Ascending aorta (tissue), 2 donors: ENCODE results near the gene MEAK7. TPM values are rescaled to one million over a fixed set of nuclear protein-coding genes. Genes with fewer than 3 reads are reported as not detected.

Source experiments
- DNase-seq, 2 donors: peaks; one replicate each; pipeline ENCODE4 v3.0.0-alpha.2; 2019; ENCODE audit warnings: low spot score in 2 of 2
- H3K27ac ChIP-seq, 2 donors: fragments of 200-600 bp; sonication (generic); one replicate each; pipeline ENCODE4 v1.5.1; 2016 to 2017; ENCODE audit warnings: mild to moderate bottlenecking in 1 of 2
- H3K27me3 ChIP-seq: fragments of 200-600 bp; sonication (generic); one replicate; pipeline ENCODE4 v1.5.1; 2017
- H3K36me3 ChIP-seq, 2 donors: fragments of 200-600 bp; sonication (generic); one replicate each; pipeline ENCODE4 v1.5.1; 2016
- H3K4me1 ChIP-seq, 2 donors: fragments of 200-600 bp; sonication (generic); one replicate each; pipeline ENCODE4 v1.5.1; 2016 to 2017; ENCODE audit warnings: mild to moderate bottlenecking in 1 of 2
- H3K4me3 ChIP-seq, 2 donors: fragments of 200-600 bp; sonication (generic); one replicate each; pipeline ENCODE4 v1.5.1; 2016 to 2017; ENCODE audit warnings: mild to moderate bottlenecking in 1 of 2
- H3K9me3 ChIP-seq, 2 donors: fragments of 200-600 bp; sonication (generic); one replicate each; pipeline ENCODE4 v1.5.1; 2016
- intact Hi-C: fragments of 100-400 bp; cut with DNase I; formaldehyde crosslinking; loops from one replicate; pipeline ENCODE4 v1.15.1; 2023
- total RNA-seq: library from RNA; depleted of rRNA; stranded (reverse); fragments of >200 nt; gene quantifications from one replicate; pipeline ENCODE4 v1.1.0, GENCODE V29; 2016
- TF ChIP-seq, protein P1 (sequence below), 3 experiments: fragments of 200-600 bp in 2 of 3; fragments of 450-650 bp in 1 of 3; sonication (generic) in 2 of 3; IDR thresholded peaks; one replicate each; pipeline ENCODE4 v1.5.1; 2016 to 2019; ENCODE audit warnings: antibody characterized with exemption in 3 of 3, mild to moderate bottlenecking in 1 of 3, moderate library complexity in 1 of 3

The MEAK7 gene
- total RNA-seq, 1 donor from 2014 or later: 5.4 TPM

DNA sequence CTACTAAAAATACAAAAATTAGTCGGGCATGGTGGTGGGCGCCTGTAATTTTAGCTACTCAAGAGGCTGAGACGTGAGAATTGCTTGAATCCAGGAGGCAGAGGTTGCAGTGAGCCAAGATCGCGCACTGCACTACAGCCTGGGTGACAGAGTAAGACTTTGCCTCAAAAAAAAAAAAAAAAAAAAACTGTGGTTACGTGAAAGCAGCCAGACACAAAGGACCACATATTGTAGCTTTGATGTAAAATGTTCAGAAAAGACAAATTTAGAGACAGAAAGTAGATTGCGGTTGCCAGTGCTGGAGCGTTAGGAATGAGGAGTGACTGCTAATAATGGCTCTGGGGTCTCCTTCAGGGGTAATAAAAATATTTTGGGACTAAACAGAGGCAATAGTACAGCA is 4.0 kb upstream of the MEAK7 start:
- TF ChIP-seq, protein P1, sequence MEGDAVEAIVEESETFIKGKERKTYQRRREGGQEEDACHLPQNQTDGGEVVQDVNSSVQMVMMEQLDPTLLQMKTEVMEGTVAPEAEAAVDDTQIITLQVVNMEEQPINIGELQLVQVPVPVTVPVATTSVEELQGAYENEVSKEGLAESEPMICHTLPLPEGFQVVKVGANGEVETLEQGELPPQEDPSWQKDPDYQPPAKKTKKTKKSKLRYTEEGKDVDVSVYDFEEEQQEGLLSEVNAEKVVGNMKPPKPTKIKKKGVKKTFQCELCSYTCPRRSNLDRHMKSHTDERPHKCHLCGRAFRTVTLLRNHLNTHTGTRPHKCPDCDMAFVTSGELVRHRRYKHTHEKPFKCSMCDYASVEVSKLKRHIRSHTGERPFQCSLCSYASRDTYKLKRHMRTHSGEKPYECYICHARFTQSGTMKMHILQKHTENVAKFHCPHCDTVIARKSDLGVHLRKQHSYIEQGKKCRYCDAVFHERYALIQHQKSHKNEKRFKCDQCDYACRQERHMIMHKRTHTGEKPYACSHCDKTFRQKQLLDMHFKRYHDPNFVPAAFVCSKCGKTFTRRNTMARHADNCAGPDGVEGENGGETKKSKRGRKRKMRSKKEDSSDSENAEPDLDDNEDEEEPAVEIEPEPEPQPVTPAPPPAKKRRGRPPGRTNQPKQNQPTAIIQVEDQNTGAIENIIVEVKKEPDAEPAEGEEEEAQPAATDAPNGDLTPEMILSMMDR (IDR thresholded peaks at IDR 0.05): no peak
- Histone ChIP-seq H3K27me3 (no peaks in the 10 kb centered on the region), H3K4me3 (no peak overlapping the region), H3K36me3 (no peaks in the 10 kb centered on the region), H3K9me3 (no peaks in the 10 kb centered on the region), H3K27ac (no peak overlapping the region), H3K4me1 (peaks cover 0 to 6% of the 10 kb centered on the region in 2 donors)
- intact Hi-C loops: loop anchor here (10.0 kb wide), 1 partner anchor 394 kb away; the partner anchor contains the start of gene MBTPS1
- no peak for DNase-seq

DNA sequence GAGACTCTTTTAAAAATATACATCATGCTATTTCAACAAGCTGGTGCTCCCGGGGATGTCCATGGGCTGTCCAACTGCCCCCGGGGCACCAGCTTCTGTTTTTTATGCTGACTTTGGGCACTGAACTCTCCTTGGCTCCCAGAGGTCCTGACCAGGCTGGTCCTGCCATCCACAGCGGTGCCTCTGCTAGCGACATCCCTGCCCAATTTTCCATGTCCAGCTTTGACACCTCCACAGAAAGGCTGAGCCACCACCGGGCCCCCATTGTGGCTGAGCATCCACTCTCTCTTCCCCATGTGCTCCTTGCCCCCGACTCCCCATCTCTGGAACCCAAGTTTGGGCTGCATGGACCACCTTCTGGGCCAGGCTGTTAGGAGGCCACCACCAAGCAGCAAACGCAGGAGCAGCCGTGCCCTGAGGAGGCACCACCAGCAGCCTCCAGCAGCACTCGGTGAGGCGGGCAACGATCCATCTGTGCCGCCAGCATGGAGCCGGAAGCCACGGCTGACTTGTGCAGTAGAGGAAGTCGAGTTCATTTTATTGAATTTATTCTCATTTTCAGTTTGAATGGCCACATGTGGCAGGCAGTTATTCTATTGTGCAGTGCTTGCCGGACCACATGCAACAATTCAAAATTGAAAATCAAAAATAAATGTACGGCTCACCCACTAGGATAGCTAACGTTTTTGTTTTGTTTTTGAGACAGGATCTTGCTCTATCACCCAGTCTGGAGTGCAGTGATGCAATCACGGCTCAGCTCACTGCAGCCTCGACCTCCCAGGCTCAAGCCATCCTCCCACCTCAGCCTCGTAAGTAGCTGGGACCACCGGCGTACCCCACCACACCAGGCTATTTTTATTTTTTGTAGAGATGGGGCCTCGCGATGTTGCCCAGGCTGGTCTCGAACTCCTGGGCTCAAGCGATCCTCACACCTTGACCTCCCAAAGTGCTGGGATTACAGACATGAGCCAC is 2.8 kb upstream of the MEAK7 start:
- H3K4me3 ChIP-seq: no peak overlapping the region
- H3K9me3 ChIP-seq: no peaks in the 10 kb centered on the region
- no peaks in the 10 kb centered on the region for H3K27me3 ChIP-seq
- intact Hi-C loops: loop anchor here (10.0 kb wide), 1 partner anchor 392 kb away; the partner anchor contains the start of gene MBTPS1
- H3K27ac ChIP-seq: no peak overlapping the region
- no peak for DNase-seq
- peaks cover 0 to 7% of the 10 kb centered on the region in 2 donors for H3K4me1 ChIP-seq
- TF ChIP-seq, protein P1 (IDR thresholded peaks at IDR 0.05): no peak
- H3K36me3 ChIP-seq: no peaks in the 10 kb centered on the region

DNA sequence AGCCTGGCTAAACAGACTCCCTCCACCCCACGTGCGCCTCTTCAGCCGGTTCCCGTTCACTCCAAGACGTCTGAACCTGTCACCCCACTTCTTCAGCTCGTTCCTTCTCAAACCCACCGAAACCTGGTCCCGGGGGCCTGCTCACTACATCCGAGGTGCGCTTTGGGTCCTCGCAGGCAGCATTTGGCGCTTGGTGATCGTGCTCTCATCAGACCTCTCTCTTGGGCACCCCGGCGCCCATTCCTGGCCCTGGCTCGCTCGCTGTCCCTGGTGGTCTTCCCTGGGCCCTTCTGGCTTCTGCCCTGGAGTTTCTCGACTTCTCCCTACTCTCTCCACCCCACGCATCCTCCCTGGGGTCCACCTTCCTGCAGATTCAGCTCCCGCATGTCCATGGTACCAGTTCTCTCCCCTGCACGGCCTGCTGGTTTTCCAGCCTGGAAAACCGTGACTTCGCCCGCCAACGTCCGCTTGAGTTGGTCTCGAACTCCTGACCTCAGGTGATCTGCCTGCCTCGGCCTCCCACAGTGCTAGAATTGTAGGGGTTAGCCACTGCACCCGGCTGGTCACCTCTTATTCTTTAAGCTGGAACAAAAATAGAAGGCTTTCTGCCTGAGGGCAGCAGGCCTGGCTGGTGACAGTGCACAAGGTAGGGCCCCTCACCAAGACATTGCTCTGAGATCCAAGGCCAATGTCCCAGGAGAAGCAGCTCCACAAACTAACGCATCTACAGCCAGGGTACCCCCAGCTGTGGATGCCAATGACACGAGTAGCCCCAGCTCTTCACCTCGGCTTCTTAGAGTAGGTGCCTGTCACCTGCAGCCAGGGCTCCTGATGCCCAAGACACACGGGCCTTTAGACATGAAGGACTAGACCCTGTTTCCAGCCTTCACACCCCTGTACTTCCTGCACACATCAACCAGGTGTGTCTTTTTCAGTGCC is 1.1 kb upstream of the MEAK7 start:
- Histone ChIP-seq H3K4me1 (peaks cover 0 to 7% of the 10 kb centered on the region in 2 donors), H3K9me3 (no peaks in the 10 kb centered on the region), H3K27me3 (no peaks in the 10 kb centered on the region), H3K27ac (peak overlapping the region; percentile 73 to 92), H3K36me3 (peaks cover 0 to 4% of the 10 kb centered on the region in 2 donors), H3K4me3 (peak overlapping the region; percentile 75 to 78)
- TF ChIP-seq, protein P1 (IDR thresholded peaks at IDR 0.05): no peak
- DNase-seq: no peak
- intact Hi-C loops: loop anchor here (2.0 to 10.0 kb wide), 2 partner anchors 21 to 391 kb away; partner anchors contain the start of gene MBTPS1

DNA sequence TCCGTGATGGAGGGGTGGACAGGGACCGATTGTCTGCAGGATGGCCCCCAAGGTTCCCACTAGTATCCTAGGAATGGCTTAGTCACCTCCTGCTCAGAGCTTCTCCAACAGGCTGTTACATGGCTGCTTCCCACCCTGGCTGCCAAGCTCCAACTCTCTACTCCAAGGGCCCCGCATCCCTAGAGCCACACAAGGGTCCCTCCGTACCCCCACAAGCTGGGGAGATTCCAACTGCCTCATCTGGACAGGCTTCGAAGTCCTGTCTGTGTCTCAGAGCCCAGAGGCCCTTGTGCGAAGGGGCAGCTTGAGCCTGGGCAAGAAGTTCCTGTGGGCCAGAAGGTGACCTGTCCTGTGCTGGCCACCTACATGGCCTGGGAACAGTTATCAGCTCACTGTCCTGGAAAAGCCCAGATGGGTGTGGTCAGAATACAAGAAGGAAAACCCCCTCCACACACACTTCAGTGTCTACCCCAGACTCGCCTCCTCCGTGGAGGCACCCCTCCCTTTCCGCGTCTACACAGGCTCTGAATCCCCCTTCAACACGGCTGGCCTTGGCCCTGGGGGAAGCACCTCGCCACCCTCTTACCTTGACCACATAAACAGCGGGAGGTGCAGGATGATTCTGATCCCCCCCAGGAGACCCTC is 586 bp downstream of the MEAK7 start:
- H3K4me1 ChIP-seq: peaks cover 0 to 7% of the 10 kb centered on the region in 2 donors
- H3K9me3 ChIP-seq: no peaks in the 10 kb centered on the region
- intact Hi-C loops: loop anchor here (1.0 to 10.0 kb wide), 3 partner anchors 23 to 389 kb away; partner anchors contain the start of genes COTL1 and MBTPS1
- DNase-seq: no peak
- peak overlapping the region; percentile 69 to 83 for H3K27ac ChIP-seq
- H3K4me3 ChIP-seq: peak overlapping the region; percentile 75 to 78
- peaks cover 0 to 12% of the 10 kb centered on the region in 2 donors for H3K36me3 ChIP-seq
- no peaks in the 10 kb centered on the region for H3K27me3 ChIP-seq
- TF ChIP-seq, protein P1 (IDR thresholded peaks at IDR 0.05): no peak

DNA sequence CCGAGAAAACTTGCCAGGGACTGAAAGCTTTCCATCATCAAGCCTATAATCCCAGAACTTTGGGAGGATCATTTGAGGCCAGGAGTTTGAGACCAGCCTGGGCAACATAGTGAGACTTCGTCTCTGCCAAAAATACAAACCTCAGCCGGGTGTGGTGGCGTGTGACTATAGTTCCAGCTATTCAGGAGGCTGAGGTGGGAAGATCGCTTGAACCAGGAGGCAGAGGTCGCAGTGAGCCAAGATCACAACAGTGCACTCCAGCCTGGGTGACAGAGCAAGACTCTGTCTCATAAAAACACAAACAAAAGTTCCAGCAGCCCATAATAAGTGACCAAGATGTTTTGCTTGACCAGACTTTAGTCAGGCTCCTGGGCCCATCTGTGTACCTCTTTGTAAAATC is 1.9 kb downstream of the MEAK7 start:
- Histone ChIP-seq H3K27me3 (no peaks in the 10 kb centered on the region), H3K27ac (no peak overlapping the region), H3K9me3 (no peaks in the 10 kb centered on the region), H3K4me1 (peaks cover 0 to 7% of the 10 kb centered on the region in 2 donors), H3K36me3 (peaks cover 3 to 17% of the 10 kb centered on the region in 2 donors), H3K4me3 (no peak overlapping the region)
- TF ChIP-seq, protein P1 (IDR thresholded peaks at IDR 0.05): no peak
- intact Hi-C loops: loop anchor here (10.0 kb wide), 1 partner anchor 388 kb away; the partner anchor contains the start of gene MBTPS1
- no peak for DNase-seq
